Measurements from ENCODE around the gene ELOVL6.

DNA sequence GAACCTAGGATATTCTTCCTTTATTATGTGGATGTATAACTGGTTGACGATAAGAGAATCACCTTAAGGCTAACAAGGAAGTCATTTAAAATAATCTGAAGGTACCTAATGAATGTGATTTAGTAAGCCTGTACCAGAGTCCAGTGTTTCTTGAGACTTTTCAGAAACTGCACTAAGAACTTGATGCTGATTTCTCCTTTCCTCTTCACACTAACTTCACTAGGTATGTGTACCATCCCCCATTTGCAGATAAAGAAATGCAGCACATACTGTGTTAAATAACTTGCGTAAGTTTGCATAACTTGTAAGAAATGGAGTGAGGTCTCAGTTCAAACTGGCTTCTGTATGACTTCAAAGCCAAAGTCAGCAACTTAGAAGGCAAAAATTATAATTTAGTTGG is 63.3 kb downstream of the ELOVL6 start:
- TF ChIP-seq CTCF (IDR thresholded peaks at IDR 0.05; ENCODE audit: insufficient read depth, low read depth, low read length) (no peak), EZH2 (IDR thresholded peaks at IDR 0.05; ENCODE audit: insufficient read depth, low read length) (no peak)
